ENCODE measurements around the gene CLASP2. TPM values are rescaled to one million over a fixed set of nuclear protein-coding genes. Genes with fewer than 3 reads are reported as not detected.
"Not testable (repeated sequence)": the region's sequence is repeated elsewhere in the genome, so short reads cannot be mapped to it uniquely, and the experiment has no call there.

CLASP2 gene
- polyA plus RNA-seq, 1 donor (not counting 4 experiments of a cell fraction or from before 2014, with no cell fraction given): 49.5 TPM

DNA sequence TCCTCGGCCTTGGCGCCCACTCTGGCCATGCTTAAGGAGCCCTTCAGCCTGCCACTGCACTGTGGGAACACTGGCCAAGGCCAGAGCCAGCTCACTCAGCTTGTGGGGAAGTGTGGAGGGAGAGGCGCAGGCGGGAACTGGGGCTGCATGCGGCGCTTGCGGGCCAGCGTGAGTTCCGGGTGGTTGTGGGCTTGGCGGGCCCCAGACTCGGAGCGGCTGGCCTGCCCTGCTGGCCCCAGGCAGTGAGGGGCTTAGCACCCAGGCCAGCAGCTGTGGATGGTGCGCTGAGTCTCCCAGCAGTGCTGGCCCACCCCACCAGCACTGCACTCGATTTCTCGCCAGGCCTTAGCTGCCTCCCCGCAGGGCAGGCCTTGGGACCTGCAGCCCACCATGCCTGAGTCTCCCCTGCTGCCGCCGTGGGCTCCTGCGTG lies 264.7 kb downstream of the CLASP2 start:
- H3K36me3 ChIP-seq (ENCODE audit: control insufficient read depth in 2 of 2, extremely low read depth in 1 of 2, insufficient read depth in 2 of 2, low read length in 2 of 2): peaks cover 0 to 1% of the 10 kb centered on the region in 2 experiments
- H3K9me1 ChIP-seq (ENCODE audit: control insufficient read depth, extremely low read depth, insufficient read depth, low read length): no peaks in the 10 kb centered on the region
- DNase-seq (ENCODE audit: low read depth, low spot score) (no peak), FAIRE-seq (no peak)
- no peak overlapping the region for H3K4me3 ChIP-seq (ENCODE audit: control insufficient read depth in 2 of 3, extremely low read depth in 1 of 3, insufficient read depth in 2 of 3, low read depth in 1 of 3, low read length in 3 of 3)
- H4K20me1 ChIP-seq (ENCODE audit: control insufficient read depth, extremely low read depth, insufficient read depth, low read length): no peaks in the 10 kb centered on the region
- no peak overlapping the region for H3K27ac ChIP-seq (ENCODE audit: control insufficient read depth, insufficient read depth, low read length)
- H3K9me3 ChIP-seq (ENCODE audit: control insufficient read depth, low read depth, low read length): no peaks in the 10 kb centered on the region
- H2AFZ ChIP-seq (ENCODE audit: control insufficient read depth, low read length): no peak overlapping the region
- no peak overlapping the region for H3K4me2 ChIP-seq (ENCODE audit: control insufficient read depth, extremely low read depth, insufficient read depth, low read depth, low read length)
- H3K4me1 ChIP-seq (ENCODE audit: control insufficient read depth, extremely low read depth, insufficient read depth, low read length): no peaks in the 10 kb centered on the region
- no peaks in the 10 kb centered on the region for H3K27me3 ChIP-seq (ENCODE audit: control insufficient read depth, extremely low read depth, insufficient read depth, low read length)
- no peaks in the 10 kb centered on the region for H3K79me2 ChIP-seq (ENCODE audit: control insufficient read depth, insufficient read depth, low read length)
- TF ChIP-seq, protein P1, sequence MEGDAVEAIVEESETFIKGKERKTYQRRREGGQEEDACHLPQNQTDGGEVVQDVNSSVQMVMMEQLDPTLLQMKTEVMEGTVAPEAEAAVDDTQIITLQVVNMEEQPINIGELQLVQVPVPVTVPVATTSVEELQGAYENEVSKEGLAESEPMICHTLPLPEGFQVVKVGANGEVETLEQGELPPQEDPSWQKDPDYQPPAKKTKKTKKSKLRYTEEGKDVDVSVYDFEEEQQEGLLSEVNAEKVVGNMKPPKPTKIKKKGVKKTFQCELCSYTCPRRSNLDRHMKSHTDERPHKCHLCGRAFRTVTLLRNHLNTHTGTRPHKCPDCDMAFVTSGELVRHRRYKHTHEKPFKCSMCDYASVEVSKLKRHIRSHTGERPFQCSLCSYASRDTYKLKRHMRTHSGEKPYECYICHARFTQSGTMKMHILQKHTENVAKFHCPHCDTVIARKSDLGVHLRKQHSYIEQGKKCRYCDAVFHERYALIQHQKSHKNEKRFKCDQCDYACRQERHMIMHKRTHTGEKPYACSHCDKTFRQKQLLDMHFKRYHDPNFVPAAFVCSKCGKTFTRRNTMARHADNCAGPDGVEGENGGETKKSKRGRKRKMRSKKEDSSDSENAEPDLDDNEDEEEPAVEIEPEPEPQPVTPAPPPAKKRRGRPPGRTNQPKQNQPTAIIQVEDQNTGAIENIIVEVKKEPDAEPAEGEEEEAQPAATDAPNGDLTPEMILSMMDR (optimal IDR thresholded peaks at IDR 0.05 in 1 of 3, IDR thresholded peaks at IDR 0.05 in 1 of 3, conservative IDR thresholded peaks at IDR 0.05 in 1 of 3; ENCODE audit: extremely low read depth in 1 of 3, insufficient read depth in 2 of 3, low read length in 3 of 3): no peak
- dilution Hi-C loops (cut with MboI; ENCODE audit: extremely low pct_ligation_motif_present, low sequenced_read_pairs): no loop called here
- no peak overlapping the region for H3K9ac ChIP-seq (ENCODE audit: control insufficient read depth, extremely low read depth, insufficient read depth, low read length)

DNA sequence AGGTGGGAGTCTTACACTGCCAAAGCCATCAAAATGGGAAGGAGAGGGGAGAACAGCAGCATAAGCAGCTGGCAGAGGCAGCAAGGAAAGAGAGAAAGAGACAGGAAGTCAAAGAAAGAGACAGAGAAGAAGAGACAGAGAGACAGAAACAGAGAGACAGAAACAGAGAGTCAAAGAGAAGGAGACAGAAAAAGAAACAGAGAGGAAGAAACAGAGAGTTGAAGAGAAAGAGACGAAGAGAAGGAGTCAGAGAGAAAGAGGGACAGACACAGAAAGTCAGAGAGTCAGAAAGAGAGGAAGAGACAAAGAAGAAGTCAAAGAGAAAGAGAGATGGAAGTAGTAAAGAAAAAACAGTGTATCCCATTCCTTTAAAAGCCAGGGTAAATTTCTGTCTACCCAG lies 266.1 kb downstream of the CLASP2 start:
- DNase-seq (ENCODE audit: low read depth, low spot score); dilution Hi-C loops (cut with MboI; ENCODE audit: extremely low pct_ligation_motif_present, low sequenced_read_pairs); H3K9me3 ChIP-seq (ENCODE audit: control insufficient read depth, low read depth, low read length); H3K9me1 ChIP-seq (ENCODE audit: control insufficient read depth, extremely low read depth, insufficient read depth, low read length); H3K79me2 ChIP-seq (ENCODE audit: control insufficient read depth, insufficient read depth, low read length); H3K27ac ChIP-seq (ENCODE audit: control insufficient read depth, insufficient read depth, low read length); H2AFZ ChIP-seq (ENCODE audit: control insufficient read depth, low read length); H3K4me2 ChIP-seq (ENCODE audit: control insufficient read depth, extremely low read depth, insufficient read depth, low read depth, low read length); H3K4me1 ChIP-seq (ENCODE audit: control insufficient read depth, extremely low read depth, insufficient read depth, low read length); H3K27me3 ChIP-seq (ENCODE audit: control insufficient read depth, extremely low read depth, insufficient read depth, low read length); H4K20me1 ChIP-seq (ENCODE audit: control insufficient read depth, extremely low read depth, insufficient read depth, low read length); H3K36me3 ChIP-seq (ENCODE audit: control insufficient read depth in 2 of 2, extremely low read depth in 1 of 2, insufficient read depth in 2 of 2, low read length in 2 of 2); H3K4me3 ChIP-seq (ENCODE audit: control insufficient read depth in 2 of 3, extremely low read depth in 1 of 3, insufficient read depth in 2 of 3, low read depth in 1 of 3, low read length in 3 of 3); H3K9ac ChIP-seq (ENCODE audit: control insufficient read depth, extremely low read depth, insufficient read depth, low read length); FAIRE-seq: not testable (repeated sequence)

DNA sequence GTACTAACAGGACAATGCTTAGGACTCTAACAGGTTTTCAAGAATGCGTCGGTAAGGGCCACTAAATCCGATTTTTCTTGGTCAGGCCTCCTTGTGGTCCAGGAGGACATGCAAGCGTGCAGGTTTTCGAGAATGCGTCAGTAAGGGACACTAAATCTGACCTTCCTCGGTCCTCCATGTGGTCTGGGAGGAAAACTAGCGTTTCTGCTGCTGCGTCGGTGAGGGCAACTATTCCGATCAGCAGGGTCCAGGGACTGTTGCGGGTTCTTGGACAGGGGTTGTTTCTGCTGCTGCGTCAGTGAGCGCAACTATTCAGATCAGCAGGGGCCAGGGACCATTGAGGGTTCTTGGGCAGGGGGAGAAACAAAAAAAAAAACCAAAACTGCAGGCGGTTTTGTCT lies 270.1 kb downstream of the CLASP2 start:
- TF ChIP-seq, protein P1 (optimal IDR thresholded peaks at IDR 0.05 in 1 of 3, IDR thresholded peaks at IDR 0.05 in 1 of 3, conservative IDR thresholded peaks at IDR 0.05 in 1 of 3; ENCODE audit: extremely low read depth in 1 of 3, insufficient read depth in 2 of 3, low read length in 3 of 3): no peak
- TF ChIP-seq EZH2 (IDR thresholded peaks at IDR 0.05; ENCODE audit: low read length): no peak
- no peaks in the 10 kb centered on the region for H3K79me2 ChIP-seq (ENCODE audit: control insufficient read depth, insufficient read depth, low read length)
- no peaks in the 10 kb centered on the region for H3K4me1 ChIP-seq (ENCODE audit: control insufficient read depth, extremely low read depth, insufficient read depth, low read length)
- dilution Hi-C loops (cut with MboI; ENCODE audit: extremely low pct_ligation_motif_present, low sequenced_read_pairs): no loop called here
- H3K4me3 ChIP-seq (ENCODE audit: control insufficient read depth in 2 of 3, extremely low read depth in 1 of 3, insufficient read depth in 2 of 3, low read depth in 1 of 3, low read length in 3 of 3): no peak overlapping the region
- H3K27me3 ChIP-seq (ENCODE audit: control insufficient read depth, extremely low read depth, insufficient read depth, low read length): no peaks in the 10 kb centered on the region
- no peaks in the 10 kb centered on the region for H3K36me3 ChIP-seq (ENCODE audit: control insufficient read depth in 2 of 2, extremely low read depth in 1 of 2, insufficient read depth in 2 of 2, low read length in 2 of 2)
- no peaks in the 10 kb centered on the region for H3K9me1 ChIP-seq (ENCODE audit: control insufficient read depth, extremely low read depth, insufficient read depth, low read length)
- no peak overlapping the region for H3K27ac ChIP-seq (ENCODE audit: control insufficient read depth, insufficient read depth, low read length)
- no peak overlapping the region for H3K4me2 ChIP-seq (ENCODE audit: control insufficient read depth, extremely low read depth, insufficient read depth, low read depth, low read length)
- no peaks in the 10 kb centered on the region for H3K9me3 ChIP-seq (ENCODE audit: control insufficient read depth, low read depth, low read length)
- FAIRE-seq (no peak), DNase-seq (ENCODE audit: low read depth, low spot score) (no peak)
- H4K20me1 ChIP-seq (ENCODE audit: control insufficient read depth, extremely low read depth, insufficient read depth, low read length): no peaks in the 10 kb centered on the region
- no peak overlapping the region for H2AFZ ChIP-seq (ENCODE audit: control insufficient read depth, low read length)
- no peak overlapping the region for H3K9ac ChIP-seq (ENCODE audit: control insufficient read depth, extremely low read depth, insufficient read depth, low read length)

DNA sequence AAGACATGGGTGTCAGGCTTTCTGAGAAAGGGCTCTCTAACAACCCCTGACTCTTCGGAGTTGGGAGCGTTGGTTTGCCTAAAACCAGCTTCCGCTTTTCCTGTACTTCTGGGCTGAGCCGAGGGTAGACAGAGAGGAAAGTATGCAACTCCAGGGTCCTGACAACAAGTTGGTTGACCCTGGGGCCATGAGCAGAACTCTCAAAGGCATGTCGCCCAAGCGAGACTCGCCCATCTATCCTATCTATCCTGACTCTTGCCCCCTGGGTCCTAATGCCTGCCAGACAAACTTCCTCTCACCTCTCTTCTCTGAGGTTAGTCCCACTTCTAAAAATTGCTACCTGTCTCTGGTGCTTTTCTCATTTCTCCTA lies 270.8 kb downstream of the CLASP2 start:
- FAIRE-seq; H3K9me1 ChIP-seq (ENCODE audit: control insufficient read depth, extremely low read depth, insufficient read depth, low read length); dilution Hi-C loops (cut with MboI; ENCODE audit: extremely low pct_ligation_motif_present, low sequenced_read_pairs); DNase-seq (ENCODE audit: low read depth, low spot score); H3K79me2 ChIP-seq (ENCODE audit: control insufficient read depth, insufficient read depth, low read length); H3K4me1 ChIP-seq (ENCODE audit: control insufficient read depth, extremely low read depth, insufficient read depth, low read length); H3K9me3 ChIP-seq (ENCODE audit: control insufficient read depth, low read depth, low read length); H3K27ac ChIP-seq (ENCODE audit: control insufficient read depth, insufficient read depth, low read length); H3K4me2 ChIP-seq (ENCODE audit: control insufficient read depth, extremely low read depth, insufficient read depth, low read depth, low read length); H3K27me3 ChIP-seq (ENCODE audit: control insufficient read depth, extremely low read depth, insufficient read depth, low read length); H2AFZ ChIP-seq (ENCODE audit: control insufficient read depth, low read length); H3K36me3 ChIP-seq (ENCODE audit: control insufficient read depth in 2 of 2, extremely low read depth in 1 of 2, insufficient read depth in 2 of 2, low read length in 2 of 2); H4K20me1 ChIP-seq (ENCODE audit: control insufficient read depth, extremely low read depth, insufficient read depth, low read length); H3K4me3 ChIP-seq (ENCODE audit: control insufficient read depth in 2 of 3, extremely low read depth in 1 of 3, insufficient read depth in 2 of 3, low read depth in 1 of 3, low read length in 3 of 3); H3K9ac ChIP-seq (ENCODE audit: control insufficient read depth, extremely low read depth, insufficient read depth, low read length): not testable (repeated sequence)

Data from keratinocyte (primary cell).